Effector memory CD4-positive, alpha-beta T cell (primary cell): ENCODE data around the gene SMARCA4.
"Not testable (repeated sequence)": the region's sequence is repeated elsewhere in the genome, so short reads cannot be mapped to it uniquely, and the experiment has no call there.

ENCODE experiments used
- DNase-seq, 3 donors: peaks; one replicate each; pipeline ENCODE4 v3.0.0-alpha.2; 2020
- H3K27ac ChIP-seq: 2 replicates; pipeline ENCODE4 v1.7.0; 2013; ENCODE audit warnings: mild to moderate bottlenecking, low read length, moderate library complexity; ENCODE audit not compliant: insufficient read depth, poor library complexity, severe bottlenecking
- H3K27me3 ChIP-seq: replicated peaks from 2 replicates; pipeline ENCODE4 v1.7.0; 2013; ENCODE audit warnings: mild to moderate bottlenecking, low read length; ENCODE audit not compliant: insufficient read depth, control insufficient read depth, poor library complexity, severe bottlenecking
- H3K36me3 ChIP-seq: 2 replicates; pipeline ENCODE4 v1.7.0; 2013; ENCODE audit warnings: mild to moderate bottlenecking, low read length, moderate library complexity; ENCODE audit not compliant: control insufficient read depth, insufficient read depth
- H3K4me1 ChIP-seq: 2 replicates; pipeline ENCODE4 v1.7.0; 2013; ENCODE audit warnings: low read length, mild to moderate bottlenecking; ENCODE audit not compliant: control insufficient read depth, insufficient read depth, poor library complexity, severe bottlenecking
- H3K4me3 ChIP-seq: 2 replicates; pipeline ENCODE4 v1.7.0; 2013; ENCODE audit warnings: low read length, low read depth, mild to moderate bottlenecking; ENCODE audit not compliant: insufficient read depth, poor library complexity, severe bottlenecking
- H3K9me3 ChIP-seq: 2 replicates; pipeline ENCODE4 v1.7.0; 2013; ENCODE audit warnings: mild to moderate bottlenecking, low read length, moderate library complexity; ENCODE audit not compliant: control insufficient read depth

SMARCA4 gene

GRCh38 chr19:11090997-11091702 is 130.3 kb downstream of the SMARCA4 start:
- Histone ChIP-seq H3K4me1 (peaks cover 56% of the 10 kb centered on the region), H3K27ac (peak overlapping the region; percentile 97), H3K9me3 (no peaks in the 10 kb centered on the region), H3K4me3 (peak overlapping the region; percentile 64), H3K27me3 (no peaks in the 10 kb centered on the region), H3K36me3 (no peaks in the 10 kb centered on the region)
- no peak for DNase-seq

- Histone ChIP-seq H3K9me3 (no peaks in the 10 kb centered on the region), H3K4me1 (peaks cover 62% of the 10 kb centered on the region), H3K4me3 (peak overlapping the region; percentile 64), H3K27me3 (no peaks in the 10 kb centered on the region), H3K36me3 (no peaks in the 10 kb centered on the region), H3K27ac (peak overlapping the region; percentile 97)
- peak; percentile 72 to 74 (median 72) for DNase-seq
These were observed 130.9 kb downstream of the SMARCA4 start for GRCh38 chr19:11091703-11092153.

GRCh38 chr19:11092181-11092538 is 131.3 kb downstream of the SMARCA4 start:
- Histone ChIP-seq H3K27ac (peak overlapping the region; percentile 97), H3K27me3 (no peaks in the 10 kb centered on the region), H3K4me3 (no peak overlapping the region), H3K36me3 (no peaks in the 10 kb centered on the region), H3K4me1 (peaks cover 63% of the 10 kb centered on the region), H3K9me3 (no peaks in the 10 kb centered on the region)
- peak; percentile 46 to 56 (median 54) for DNase-seq

GRCh38 chr19:11093689-11094238 is 132.9 kb downstream of the SMARCA4 start:
- no peak for DNase-seq
- H3K9me3 ChIP-seq, result no peaks in the 10 kb centered on the region
- no peaks in the 10 kb centered on the region for H3K36me3 ChIP-seq
- H3K27me3 ChIP-seq, result no peaks in the 10 kb centered on the region
- H3K27ac ChIP-seq, result peak overlapping the region; percentile 97
- H3K4me1 ChIP-seq, result peaks cover 63% of the 10 kb centered on the region
- H3K4me3 ChIP-seq, result no peak overlapping the region

GRCh38 chr19:11094520-11094894 is 133.7 kb downstream of the SMARCA4 start:
- H3K4me3 ChIP-seq, result no peak overlapping the region
- H3K36me3 ChIP-seq, result no peaks in the 10 kb centered on the region
- H3K9me3 ChIP-seq, result no peaks in the 10 kb centered on the region
- peaks cover 56% of the 10 kb centered on the region for H3K4me1 ChIP-seq
- no peaks in the 10 kb centered on the region for H3K27me3 ChIP-seq
- peak overlapping the region; percentile 80 for H3K27ac ChIP-seq
- DNase-seq, result no peak

GRCh38 chr19:11096210-11096841 is 135.5 kb downstream of the SMARCA4 start:
- Histone ChIP-seq H3K4me1 (peaks cover 45% of the 10 kb centered on the region), H3K27me3 (no peaks in the 10 kb centered on the region), H3K4me3 (no peak overlapping the region), H3K36me3 (no peaks in the 10 kb centered on the region), H3K27ac (peak overlapping the region; percentile 80), H3K9me3 (no peaks in the 10 kb centered on the region)
- DNase-seq, result no peak

- H3K36me3 ChIP-seq, H3K27me3 ChIP-seq, H3K9me3 ChIP-seq, H3K27ac ChIP-seq, DNase-seq, H3K4me3 ChIP-seq: not testable (repeated sequence)
- H3K4me1 ChIP-seq, result peaks cover 37% of the 10 kb centered on the region
These were observed 136.5 kb downstream of the SMARCA4 start for GRCh38 chr19:11097367-11097766.

- Histone ChIP-seq H3K27me3 (no peaks in the 10 kb centered on the region), H3K27ac (no peak overlapping the region), H3K9me3 (no peaks in the 10 kb centered on the region), H3K36me3 (peaks cover 7% of the 10 kb centered on the region), H3K4me1 (peaks cover 28% of the 10 kb centered on the region), H3K4me3 (no peak overlapping the region)
- DNase-seq, result no peak
These were observed 137.5 kb downstream of the SMARCA4 start for GRCh38 chr19:11098327-11098726.

GRCh38 chr19:11098861-11099260 is 138.0 kb downstream of the SMARCA4 start:
- no peaks in the 10 kb centered on the region for H3K9me3 ChIP-seq
- H3K27ac ChIP-seq, result no peak overlapping the region
- H3K27me3 ChIP-seq, result no peaks in the 10 kb centered on the region
- peaks cover 26% of the 10 kb centered on the region for H3K4me1 ChIP-seq
- no peak overlapping the region for H3K4me3 ChIP-seq
- no peak for DNase-seq
- peaks cover 7% of the 10 kb centered on the region for H3K36me3 ChIP-seq

GRCh38 chr19:11100049-11100448 is 139.2 kb downstream of the SMARCA4 start:
- peaks cover 18% of the 10 kb centered on the region for H3K4me1 ChIP-seq
- peaks cover 16% of the 10 kb centered on the region for H3K36me3 ChIP-seq
- H3K4me3 ChIP-seq, result no peak overlapping the region
- H3K9me3 ChIP-seq, result no peaks in the 10 kb centered on the region
- no peaks in the 10 kb centered on the region for H3K27me3 ChIP-seq
- H3K27ac ChIP-seq, result no peak overlapping the region
- no peak for DNase-seq
